Lower leg skin (tissue), 4 donors: ENCODE measurements around the gene SYT17. TPM values are rescaled to one million over a fixed set of nuclear protein-coding genes. Genes with fewer than 3 reads are reported as not detected.

Source experiments
- DNase-seq, 2 donors: peaks; one replicate each; pipeline ENCODE4 v3.0.0-alpha.2; 2019; ENCODE audit warnings: low spot score in 2 of 2
- H3K4me3 ChIP-seq: fragments of 200-600 bp; sonication (generic); 2 replicates; pipeline ENCODE4 v1.5.1; 2017; ENCODE audit warnings: mild to moderate bottlenecking, low read depth; ENCODE audit not compliant: poor library complexity, severe bottlenecking
- POLR2A ChIP-seq, 2 donors: fragments of 450-650 bp; IDR thresholded peaks; one replicate each; pipeline ENCODE4 v1.6.1; 2016 to 2017; ENCODE audit warnings: antibody characterized with exemption in 2 of 2, mild to moderate bottlenecking in 1 of 2, moderate library complexity in 1 of 2
- WGBS, 2 donors: methylation state at CpG; one replicate each; pipeline ENCODE4 v1.1.5; 2018; 5-methylcytosine and 5-hydroxymethylcytosine counted together
- intact Hi-C: fragments of 100-400 bp; cut with DNase I; formaldehyde crosslinking; loops from one replicate; pipeline ENCODE4 v1.15.0; 2023; ENCODE audit warnings: low total_unique reads
- total RNA-seq, 4 donors: library from RNA; depleted of rRNA; stranded (reverse); fragments of >200 nt; gene quantifications; one replicate each; pipeline ENCODE4 v1.1.0, GENCODE V29; 2016
- TF ChIP-seq, protein P1 (sequence below), 3 donors: fragments of 450-650 bp; IDR thresholded peaks; one replicate each; pipeline ENCODE4 v1.5.1; 2016; ENCODE audit warnings: antibody characterized with exemption in 3 of 3, mild to moderate bottlenecking in 3 of 3, moderate library complexity in 2 of 3

Gene SYT17
- total RNA-seq, 4 donors from 2014 or later, result 3.7 to 9.0 (median 4.8) TPM

DNA sequence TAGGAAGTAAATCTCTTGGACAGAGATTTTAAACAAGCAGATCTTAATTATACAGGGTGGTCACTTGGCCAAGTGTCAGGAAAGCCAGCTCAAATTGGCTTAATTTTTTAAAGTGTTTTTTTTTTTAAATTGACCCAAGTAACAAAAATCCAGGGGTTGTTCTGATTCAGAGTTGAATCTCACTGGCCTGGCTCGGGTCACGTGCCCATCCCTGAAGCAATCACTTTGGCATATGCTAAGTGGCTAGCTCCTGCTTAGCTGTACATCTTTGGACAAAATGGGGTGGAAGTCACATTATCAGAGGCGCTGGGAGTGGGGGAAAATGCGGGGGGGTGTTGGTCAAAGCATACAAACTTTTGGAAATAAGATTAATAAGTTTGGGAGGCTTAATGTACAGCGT is 141.1 kb downstream of the SYT17 start:
- 82 to 83% methylated on average over 5 of the region's 5 CpGs for WGBS, 2 donors
- DNase-seq, result peak in 1 of 2 donors; percentile 17
- TF ChIP-seq, protein P1, sequence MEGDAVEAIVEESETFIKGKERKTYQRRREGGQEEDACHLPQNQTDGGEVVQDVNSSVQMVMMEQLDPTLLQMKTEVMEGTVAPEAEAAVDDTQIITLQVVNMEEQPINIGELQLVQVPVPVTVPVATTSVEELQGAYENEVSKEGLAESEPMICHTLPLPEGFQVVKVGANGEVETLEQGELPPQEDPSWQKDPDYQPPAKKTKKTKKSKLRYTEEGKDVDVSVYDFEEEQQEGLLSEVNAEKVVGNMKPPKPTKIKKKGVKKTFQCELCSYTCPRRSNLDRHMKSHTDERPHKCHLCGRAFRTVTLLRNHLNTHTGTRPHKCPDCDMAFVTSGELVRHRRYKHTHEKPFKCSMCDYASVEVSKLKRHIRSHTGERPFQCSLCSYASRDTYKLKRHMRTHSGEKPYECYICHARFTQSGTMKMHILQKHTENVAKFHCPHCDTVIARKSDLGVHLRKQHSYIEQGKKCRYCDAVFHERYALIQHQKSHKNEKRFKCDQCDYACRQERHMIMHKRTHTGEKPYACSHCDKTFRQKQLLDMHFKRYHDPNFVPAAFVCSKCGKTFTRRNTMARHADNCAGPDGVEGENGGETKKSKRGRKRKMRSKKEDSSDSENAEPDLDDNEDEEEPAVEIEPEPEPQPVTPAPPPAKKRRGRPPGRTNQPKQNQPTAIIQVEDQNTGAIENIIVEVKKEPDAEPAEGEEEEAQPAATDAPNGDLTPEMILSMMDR (IDR thresholded peaks at IDR 0.05), result no peak
- TF ChIP-seq POLR2A (IDR thresholded peaks at IDR 0.05), result no peak
- intact Hi-C loops, result no loop called here
- no peak overlapping the region for H3K4me3 ChIP-seq

DNA sequence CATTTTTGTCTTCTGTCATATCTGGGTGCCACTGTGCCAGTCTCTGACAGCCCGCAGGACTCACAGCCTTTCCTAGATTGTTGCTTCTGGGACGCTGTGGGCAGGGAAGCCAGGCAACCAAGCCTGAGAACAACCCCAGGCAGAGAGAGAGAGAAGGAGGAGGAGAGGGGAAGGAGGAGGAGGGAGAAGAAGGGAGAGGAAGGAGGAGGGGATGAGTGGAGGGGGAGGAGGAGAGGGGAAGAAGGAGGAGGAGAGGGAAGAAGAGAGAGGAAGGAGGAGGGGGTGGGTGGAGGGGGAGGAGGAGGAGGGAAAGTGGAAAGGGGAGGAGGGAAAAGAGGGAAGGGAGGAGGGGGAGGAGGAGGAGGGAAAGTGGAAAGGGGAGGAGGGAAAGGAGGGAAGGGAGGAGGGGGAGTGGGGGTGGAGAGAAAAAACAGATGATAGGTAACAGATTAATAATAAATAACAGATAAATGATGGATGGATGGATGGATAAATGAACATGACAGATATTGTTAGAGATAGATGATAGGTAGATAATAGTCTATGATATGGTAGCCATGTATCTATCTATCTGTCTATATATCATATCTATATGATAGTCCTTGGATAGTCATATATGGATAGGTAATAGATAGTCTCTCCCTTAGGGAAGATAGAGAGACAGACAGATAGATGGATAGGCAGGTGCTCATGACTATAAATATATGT is 146.8 kb downstream of the SYT17 start:
- no peak overlapping the region for H3K4me3 ChIP-seq
- 77 to 82% methylated on average over 2 of the region's 2 CpGs for WGBS, 2 donors
- intact Hi-C loops, result no loop called here
- DNase-seq, result peak in 1 of 2 donors; percentile 23
- no peak for TF ChIP-seq POLR2A (IDR thresholded peaks at IDR 0.05)
- TF ChIP-seq, protein P1 (IDR thresholded peaks at IDR 0.05), result no peak

DNA sequence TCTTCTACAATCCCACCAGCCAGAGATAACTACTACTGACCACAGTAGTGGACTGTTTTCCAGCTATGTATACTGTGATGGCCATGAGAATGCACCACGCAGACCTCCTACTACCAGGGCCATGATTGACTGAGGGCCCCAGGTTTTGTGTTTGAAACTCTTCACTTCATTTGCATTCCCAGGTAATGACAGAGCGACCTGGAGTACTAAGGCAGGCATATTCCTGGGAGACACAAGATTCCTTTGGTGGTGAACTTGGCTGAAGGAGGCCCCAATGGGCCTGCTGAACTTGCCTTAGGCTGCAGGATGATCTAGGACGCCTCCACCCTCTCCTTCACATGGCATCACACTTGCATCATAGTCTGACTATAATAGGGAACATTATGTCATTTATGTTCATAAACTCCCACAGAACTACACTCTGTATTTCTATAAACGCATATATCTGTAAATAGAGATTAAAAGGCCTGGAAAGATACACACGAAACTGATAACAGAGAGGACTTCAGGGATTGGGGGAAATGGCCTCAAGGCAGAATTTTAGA is 147.9 kb downstream of the SYT17 start:
- no peak overlapping the region for H3K4me3 ChIP-seq
- peak in 1 of 2 donors; percentile 15 for DNase-seq
- 63 to 70% methylated on average over 5 of the region's 5 CpGs for WGBS, 2 donors
- TF ChIP-seq, protein P1 (IDR thresholded peaks at IDR 0.05), result no peak
- no peak for TF ChIP-seq POLR2A (IDR thresholded peaks at IDR 0.05)
- intact Hi-C loops, result no loop called here

DNA sequence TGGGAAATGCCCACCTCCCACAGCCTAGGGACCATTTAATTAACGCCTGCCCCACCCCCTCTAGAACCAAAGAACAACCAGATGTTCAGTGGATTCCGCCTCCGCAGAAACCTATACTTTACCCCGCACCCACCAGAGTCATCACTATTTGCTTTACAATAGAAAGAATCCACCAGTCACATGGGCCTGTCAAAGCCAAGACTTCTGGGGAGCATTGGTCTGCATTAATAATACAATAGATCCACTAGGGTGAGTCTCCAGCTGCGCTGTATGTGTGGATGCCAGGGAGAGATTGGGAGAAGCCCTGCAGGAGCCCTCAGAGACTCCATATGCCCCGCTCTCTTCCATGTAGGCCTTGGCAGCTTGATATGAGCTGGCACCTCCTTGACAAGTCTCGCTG is 148.8 kb downstream of the SYT17 start:
- no peak overlapping the region for H3K4me3 ChIP-seq
- 43 to 54% methylated on average over 7 of the region's 7 CpGs for WGBS, 2 donors
- TF ChIP-seq, protein P1 (IDR thresholded peaks at IDR 0.05), result no peak
- no peak for TF ChIP-seq POLR2A (IDR thresholded peaks at IDR 0.05)
- intact Hi-C loops, result no loop called here
- DNase-seq, result peak in 1 of 2 donors; percentile 18

Other genes with a start within 250 kb of the SYT17 start
- 100 to 1,000 TPM in 3 of 4 donors, 10 to 100 TPM in 1; 86.4 to 187 (median 105) TPM for gene SMG1, start 241.8 kb upstream of the SYT17 start, total RNA-seq
- 1 to 10 TPM in 1 of 4 donors, under 1 TPM in 3; 0.38 to 1.6 (median 0.73) TPM for gene TMC7, start 184.3 kb upstream of the SYT17 start, total RNA-seq
- 10 to 100 TPM; 11.4 to 18.3 (median 15.4) TPM for gene COQ7, start 100.6 kb upstream of the SYT17 start, total RNA-seq
- 10 to 100 TPM; 57.3 to 61.0 (median 58.1) TPM for gene ITPRIPL2, start 54.3 kb upstream of the SYT17 start, total RNA-seq
- gene CLEC19A, start 117.5 kb downstream of the SYT17 start, total RNA-seq, result not detected
- 1 to 10 TPM in 3 of 4 donors, under 1 TPM in 1; 0.80 to 1.8 (median 1.2) TPM for gene TMC5, start 249.6 kb downstream of the SYT17 start, total RNA-seq